CD4-positive, alpha-beta T cell (primary cell): Measurements from ENCODE around the gene PLXDC2. TPM values are rescaled to one million over a fixed set of nuclear protein-coding genes. Genes with fewer than 3 reads are reported as not detected.

Experiments used
- ATAC-seq: fragments of 200-7000 bp; cut with Tn5 transposase; one replicate; pipeline ENCODE4 v1.10.0; 2022; ENCODE audit warnings: mild to moderate bottlenecking; ENCODE audit not compliant: poor library complexity
- CTCF ChIA-PET: fragments of 350-600 bp; sonication (Branson Sonifier 250); formaldehyde crosslinking; loops from one replicate; lab custom pipeline; 2021; ENCODE audit warnings: antibody characterized with exemption, inconsistent platforms; lab: Charles Lee
- POLR2A ChIA-PET: fragments of 350-600 bp; sonication (Branson Sonifier 250); formaldehyde crosslinking; loops from one replicate; lab custom pipeline; 2021; ENCODE audit warnings: antibody characterized with exemption, inconsistent platforms; lab: Charles Lee
- DNase-seq, 14 experiments: peaks; one replicate each; pipeline ENCODE4 v3.0.0-alpha.2; 2013 to 2020; ENCODE audit warnings: mixed read lengths in 2 of 14
- H3K27ac ChIP-seq, 2 donors: one replicate each; pipeline versions ENCODE4 v1.5.1 to v1.7.0; 2013; ENCODE audit warnings: low read length in 2 of 2, low read depth in 1 of 2, mild to moderate bottlenecking in 1 of 2
- H3K27me3 ChIP-seq, 2 experiments: 1 replicate in 1 of 2; 2 replicates in 1 of 2; pipeline versions ENCODE4 v1.6.1 to v1.7.0; 2013; ENCODE audit warnings: low read length in 2 of 2, control low read depth in 1 of 2, mild to moderate bottlenecking in 1 of 2, moderate library complexity in 1 of 2; ENCODE audit not compliant: insufficient read depth in 2 of 2, control insufficient read depth in 1 of 2
- H3K36me3 ChIP-seq: one replicate; pipeline ENCODE4 v1.6.1; 2013; ENCODE audit warnings: low read length, control low read depth; ENCODE audit not compliant: insufficient read depth
- H3K4me1 ChIP-seq: one replicate; pipeline ENCODE4 v1.6.1; 2013; ENCODE audit warnings: low read length, control low read depth; ENCODE audit not compliant: insufficient read depth
- H3K4me3 ChIP-seq: one replicate; pipeline ENCODE4 v1.5.1; 2013; ENCODE audit warnings: mild to moderate bottlenecking, low read length, moderate library complexity
- H3K9me3 ChIP-seq, 2 experiments: 1 replicate in 1 of 2; 2 replicates in 1 of 2; pipeline versions ENCODE4 v1.6.1 to v1.7.0; 2013; ENCODE audit warnings: low read length in 2 of 2, mild to moderate bottlenecking in 2 of 2, control low read depth in 1 of 2, moderate library complexity in 1 of 2; ENCODE audit not compliant: control insufficient read depth in 1 of 2, insufficient read depth in 1 of 2
- H3K27ac Mint-ChIP-seq: one replicate; pipeline ENCODE4 v1.8.0; 2020; ENCODE audit warnings: mixed read lengths
- H3K27me3 Mint-ChIP-seq: one replicate; pipeline ENCODE4 v1.8.0; 2021; ENCODE audit warnings: mixed read lengths
- H3K36me3 Mint-ChIP-seq: one replicate; pipeline ENCODE4 v1.8.0; 2021; ENCODE audit warnings: low read depth, mixed read lengths
- H3K4me1 Mint-ChIP-seq: one replicate; pipeline ENCODE4 v1.8.0; 2021; ENCODE audit warnings: low read depth, mixed read lengths
- H3K4me3 Mint-ChIP-seq: one replicate; pipeline ENCODE4 v1.8.0; 2020; ENCODE audit warnings: mild to moderate bottlenecking, mixed read lengths
- H3K9me3 Mint-ChIP-seq: one replicate; pipeline ENCODE4 v1.8.0; 2020; ENCODE audit warnings: mixed read lengths
- CTCF ChIP-seq: fragments of 200-600 bp; IDR thresholded peaks from one replicate; pipeline ENCODE4 v1.8.0; 2022; ENCODE audit warnings: antibody characterized with exemption, mild to moderate bottlenecking
- intact Hi-C, 2 experiments: fragments of 100-400 bp; cut with DNase I in 1 of 2; cut with micrococcal nuclease in 1 of 2; formaldehyde crosslinking; loops; one replicate each; pipeline versions ENCODE4 v1.15.1 to v1.9.0; 2023 to 2025; cut with DNase I, micrococcal nuclease
- total RNA-seq, 174 experiments: library from RNA in 2 of 174; stranded (reverse) in 2 of 174; gene quantifications; one replicate each; pipeline ENCODE4 v1.2.3 and lab custom pipeline; 2021 to 2026

The PLXDC2 gene
- total RNA-seq, 2 experiments from 2014 or later = 0.41 to 0.61 TPM

- TF ChIP-seq CTCF = no peak
- H3K9me3 ChIP-seq = no peaks in the 10 kb centered on the region
- H3K27me3 Mint-ChIP-seq = no peaks in the 10 kb centered on the region
- POLR2A ChIA-PET = no interaction called here
- CTCF ChIA-PET = no interaction called here
- peaks cover 2% of the 10 kb centered on the region for H3K9me3 Mint-ChIP-seq
- H3K4me3 Mint-ChIP-seq = no peak overlapping the region
- no peak overlapping the region for H3K4me3 ChIP-seq
- no peaks in the 10 kb centered on the region for H3K36me3 Mint-ChIP-seq
- no peak overlapping the region for H3K27ac ChIP-seq
- ATAC-seq (no peak), DNase-seq (no peak)
- intact Hi-C loops = no loop called here
- no peak overlapping the region for H3K27ac Mint-ChIP-seq
- H3K4me1 ChIP-seq = no peaks in the 10 kb centered on the region
- no peaks in the 10 kb centered on the region for H3K27me3 ChIP-seq
- no peaks in the 10 kb centered on the region for H3K4me1 Mint-ChIP-seq
- H3K36me3 ChIP-seq = no peaks in the 10 kb centered on the region
Measured at GRCh38 chr10:19968745-19969144, 152.5 kb downstream of the PLXDC2 start.

GRCh38 chr10:19970256-19970655 is 154.0 kb downstream of the PLXDC2 start:
- ChIA-PET CTCF (no interaction called here), POLR2A (no interaction called here)
- intact Hi-C loops = no loop called here
- no peak for DNase-seq
- no peak overlapping the region for H3K27ac Mint-ChIP-seq
- Histone ChIP-seq H3K4me3 (no peak overlapping the region), H3K27me3 (no peaks in the 10 kb centered on the region), H3K27ac (no peak overlapping the region), H3K36me3 (no peaks in the 10 kb centered on the region), H3K4me1 (no peaks in the 10 kb centered on the region), H3K9me3 (no peaks in the 10 kb centered on the region)
- ATAC-seq = no peak
- no peak for TF ChIP-seq CTCF
- no peaks in the 10 kb centered on the region for H3K4me1 Mint-ChIP-seq
- H3K27me3 Mint-ChIP-seq = no peaks in the 10 kb centered on the region
- peaks cover 2% of the 10 kb centered on the region for H3K9me3 Mint-ChIP-seq
- H3K4me3 Mint-ChIP-seq = no peak overlapping the region
- no peaks in the 10 kb centered on the region for H3K36me3 Mint-ChIP-seq

- peaks cover 2% of the 10 kb centered on the region for H3K9me3 Mint-ChIP-seq
- TF ChIP-seq CTCF = no peak
- Histone ChIP-seq H3K36me3 (no peaks in the 10 kb centered on the region), H3K27ac (no peak overlapping the region), H3K27me3 (no peaks in the 10 kb centered on the region), H3K4me3 (no peak overlapping the region), H3K4me1 (no peaks in the 10 kb centered on the region), H3K9me3 (no peaks in the 10 kb centered on the region)
- no peaks in the 10 kb centered on the region for H3K36me3 Mint-ChIP-seq
- ATAC-seq (no peak), DNase-seq (no peak)
- intact Hi-C loops = no loop called here
- H3K27me3 Mint-ChIP-seq = no peaks in the 10 kb centered on the region
- no peaks in the 10 kb centered on the region for H3K4me1 Mint-ChIP-seq
- ChIA-PET POLR2A (no interaction called here), CTCF (no interaction called here)
- H3K4me3 Mint-ChIP-seq = no peak overlapping the region
- no peak overlapping the region for H3K27ac Mint-ChIP-seq
Measured at GRCh38 chr10:19970717-19971116, 154.5 kb downstream of the PLXDC2 start.
